Measurements from ENCODE around the gene BMP10.
A peak's percentile ranks its signal among the peaks of the same experiment; 100 is the strongest.

Gene BMP10

DNA sequence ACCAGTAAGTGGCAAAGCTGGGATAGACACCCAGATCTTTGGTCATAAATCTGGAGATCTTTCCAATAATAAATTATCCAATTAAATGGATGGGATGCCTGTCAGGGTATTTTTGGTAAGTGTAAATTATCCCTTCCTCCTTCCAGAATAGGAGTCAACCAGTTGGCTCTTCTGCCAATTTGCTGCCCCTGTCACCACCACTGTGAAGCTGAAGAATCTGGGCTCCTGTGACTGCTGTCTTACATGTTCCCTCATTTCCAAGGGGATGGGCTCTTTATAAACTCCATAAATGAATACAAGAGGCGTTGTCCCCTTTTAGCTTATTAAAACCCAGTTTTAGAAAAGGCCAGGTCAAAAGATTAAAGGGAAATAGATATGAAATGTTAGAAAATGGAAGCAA is 17.8 kb upstream of the BMP10 start:
- DNase-seq, result no peak

DNA sequence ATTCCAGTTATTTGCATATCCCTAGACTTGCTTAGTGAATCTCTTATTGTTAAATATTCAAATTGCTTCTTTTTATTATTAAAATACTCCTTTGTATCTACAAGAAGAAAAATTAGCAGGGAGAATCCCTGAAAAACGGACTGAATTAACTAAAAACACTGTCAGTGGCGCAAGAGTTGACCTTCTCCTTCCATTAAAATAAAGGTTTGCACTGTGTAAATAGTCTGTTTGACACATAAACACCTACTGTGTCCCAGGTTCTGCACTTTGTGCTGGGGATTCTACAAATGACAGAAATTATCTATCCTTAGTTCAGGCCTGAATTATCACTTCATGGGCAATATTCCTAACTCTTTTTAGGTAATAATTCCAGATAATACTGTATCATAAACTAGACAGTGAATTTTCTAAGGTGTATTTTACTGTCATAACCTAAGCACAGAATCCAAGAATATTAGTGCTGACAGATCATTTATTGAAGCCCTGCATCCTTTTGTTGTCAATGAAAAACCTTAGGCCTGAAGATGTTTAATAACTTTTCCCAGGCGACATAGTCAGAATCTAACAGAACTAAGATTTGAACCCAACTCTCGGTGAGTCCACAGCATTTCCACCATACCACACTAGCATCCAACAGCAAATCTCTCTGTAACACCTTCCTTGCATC is 17.0 kb upstream of the BMP10 start:
- DNase-seq, result no peak

DNA sequence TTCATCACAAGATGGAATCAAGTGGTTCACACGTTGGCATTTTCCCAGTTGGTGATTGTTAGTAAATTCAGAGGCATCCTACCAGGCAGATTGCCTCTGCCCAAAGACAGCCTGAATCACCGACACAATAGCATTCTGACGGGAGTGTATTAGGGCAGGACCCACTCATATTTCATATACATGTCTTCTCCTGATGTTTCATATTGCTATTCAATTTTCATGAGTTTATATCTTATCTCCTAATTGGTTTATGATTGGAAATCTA is 14.5 kb upstream of the BMP10 start:
- DNase-seq, result no peak

DNA sequence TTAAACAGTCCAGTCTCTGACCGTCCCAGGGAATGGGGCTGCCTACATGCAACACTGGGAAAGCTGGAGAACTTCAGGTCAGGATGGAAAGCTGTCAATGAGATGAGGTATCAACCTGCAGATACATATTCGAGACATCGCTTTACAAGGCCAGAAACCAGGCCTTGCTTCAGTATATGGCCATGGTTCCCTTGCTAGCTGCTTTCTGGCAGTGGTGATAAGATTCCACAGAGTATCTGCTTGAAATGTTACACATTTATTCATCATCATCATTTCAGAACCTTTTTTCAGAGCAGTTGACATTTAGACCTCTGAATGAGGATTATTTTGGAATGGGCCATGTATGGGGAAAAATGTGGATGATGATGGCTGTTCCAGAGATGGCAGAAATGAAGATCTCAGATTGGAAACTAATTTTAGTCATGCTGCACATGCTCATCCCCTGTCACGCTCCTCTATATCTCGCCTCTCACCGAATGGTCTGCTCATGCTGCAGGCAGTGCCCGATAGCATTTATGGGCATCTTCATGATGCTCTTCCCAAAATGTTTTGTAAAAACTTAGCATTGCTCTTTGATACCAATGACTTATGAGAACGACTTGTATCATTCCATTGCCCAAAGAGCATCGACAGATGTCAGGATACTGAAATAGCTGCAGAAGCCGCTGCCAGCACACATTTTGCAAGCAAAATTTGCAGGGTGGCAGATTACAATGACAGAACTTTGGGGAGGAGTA is 14.0 kb upstream of the BMP10 start:
- no peak for DNase-seq

DNA sequence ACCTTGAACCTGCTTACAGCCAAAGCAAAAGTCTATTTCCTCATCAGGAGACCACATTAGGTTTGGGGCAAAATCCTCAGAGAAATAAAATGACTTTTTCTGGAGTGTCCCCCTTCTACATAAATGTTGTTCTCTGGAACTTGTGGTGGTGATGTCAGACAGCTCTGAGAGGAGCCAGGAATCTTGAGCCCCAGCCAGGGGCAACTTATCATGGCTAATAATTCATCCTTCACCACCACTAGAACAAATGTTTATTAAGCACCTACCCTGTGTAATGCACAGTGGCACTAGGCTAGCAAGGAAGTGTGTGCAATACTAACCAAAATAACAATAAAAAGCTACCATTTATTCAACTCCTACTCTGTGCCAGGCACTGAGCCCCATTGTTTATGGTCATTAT is 9.0 kb upstream of the BMP10 start:
- DNase-seq, result no peak

DNA sequence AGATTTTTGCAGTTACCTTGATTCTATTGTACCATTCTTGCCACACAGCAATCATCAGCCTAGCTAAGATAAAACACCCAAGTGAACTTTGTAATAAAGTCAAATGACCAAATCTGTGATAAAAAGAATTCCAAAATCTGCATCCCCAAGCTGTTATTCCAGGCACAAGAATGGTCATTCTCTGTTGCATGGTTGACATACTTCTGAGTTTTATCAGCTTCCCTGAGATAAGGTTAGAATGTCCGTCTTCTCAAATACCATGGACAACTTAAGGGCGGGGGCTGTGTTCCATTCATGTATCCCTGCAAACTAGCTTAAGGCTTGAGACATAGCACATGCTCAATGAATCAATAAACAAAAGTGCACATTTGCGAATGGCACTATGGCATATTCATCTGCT is 8.1 kb upstream of the BMP10 start:
- no peak for DNase-seq

DNA sequence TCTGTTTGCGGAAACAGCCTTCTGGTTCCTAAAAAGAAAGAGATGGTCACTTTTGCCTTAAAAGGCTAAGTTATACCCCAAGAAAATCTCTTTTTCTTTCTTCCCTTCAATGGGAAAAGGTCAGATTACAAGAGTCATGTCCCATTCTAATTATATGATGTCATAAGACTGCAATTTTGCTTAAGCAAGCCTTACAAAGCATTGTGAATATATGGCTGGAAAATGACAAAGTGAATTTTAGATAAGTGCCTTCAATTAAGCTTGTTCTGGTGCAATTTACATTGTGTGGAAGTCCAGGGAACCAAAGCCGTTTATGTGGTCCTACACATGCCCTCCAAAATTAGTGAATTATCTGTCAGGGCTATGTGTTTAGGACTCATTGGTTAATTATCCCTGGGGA is 7.6 kb upstream of the BMP10 start:
- DNase-seq, result no peak

DNA sequence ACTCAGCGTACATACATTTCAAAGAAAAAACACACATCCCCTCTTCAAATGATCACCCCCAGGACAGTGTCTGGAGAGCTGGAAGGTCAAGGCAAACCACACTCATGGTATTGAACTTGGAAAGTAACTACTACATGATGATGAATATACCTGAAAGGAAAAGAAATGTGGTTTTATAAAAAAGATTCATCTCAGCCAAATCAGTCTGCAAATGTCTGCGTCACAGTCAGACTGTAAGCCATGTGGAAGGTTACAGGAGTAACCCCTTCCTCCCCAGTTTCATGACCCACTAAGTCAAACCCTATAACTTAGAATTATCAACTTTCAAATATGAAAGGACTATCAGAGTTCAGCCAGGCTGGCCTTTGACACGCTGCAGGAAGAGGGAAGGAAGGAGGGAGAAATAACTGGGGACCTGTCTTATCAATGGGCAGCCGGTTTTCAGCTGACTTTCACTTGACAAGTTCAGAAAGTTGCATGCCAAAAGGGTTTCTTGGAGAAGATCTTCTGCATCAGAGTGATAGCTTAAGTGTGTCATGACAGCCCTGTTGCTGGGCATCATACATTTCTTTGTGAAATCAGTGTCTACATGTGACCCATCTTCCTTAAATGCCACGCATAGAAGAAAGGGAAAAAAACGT is 7.0 kb upstream of the BMP10 start:
- DNase-seq, result no peak

DNA sequence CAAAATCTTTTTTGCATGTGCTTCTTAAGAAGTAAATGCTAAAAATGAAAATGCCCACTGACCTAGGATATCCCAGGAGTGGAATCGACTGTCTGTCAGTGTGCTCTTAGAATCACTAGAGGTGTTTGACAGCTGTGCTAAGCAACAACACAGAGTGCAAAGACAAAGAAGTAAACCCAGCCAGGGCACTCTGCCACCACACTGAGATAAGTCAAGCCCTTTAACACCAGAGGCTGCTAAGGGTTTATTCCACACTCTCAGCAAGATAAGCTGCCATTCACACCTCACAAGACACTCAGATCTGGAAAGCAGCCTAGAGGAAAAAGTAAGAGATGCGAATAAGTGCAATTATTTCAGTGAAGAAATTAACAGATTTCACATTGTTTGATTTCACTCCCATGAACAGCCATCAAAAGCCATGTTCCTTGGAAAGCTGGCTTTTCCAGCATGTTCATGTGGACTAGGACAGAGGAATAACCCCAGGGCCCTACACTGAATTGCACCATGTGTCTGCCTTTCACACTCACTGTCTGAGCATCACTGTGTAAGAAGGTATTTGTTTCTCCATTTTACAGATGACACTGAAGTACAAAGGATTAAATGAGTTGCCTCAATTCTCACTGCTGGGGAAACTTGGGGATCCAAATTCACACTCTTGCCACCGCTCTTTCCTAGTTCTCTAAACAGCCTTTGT is 6.0 kb upstream of the BMP10 start:
- DNase-seq, result no peak

DNA sequence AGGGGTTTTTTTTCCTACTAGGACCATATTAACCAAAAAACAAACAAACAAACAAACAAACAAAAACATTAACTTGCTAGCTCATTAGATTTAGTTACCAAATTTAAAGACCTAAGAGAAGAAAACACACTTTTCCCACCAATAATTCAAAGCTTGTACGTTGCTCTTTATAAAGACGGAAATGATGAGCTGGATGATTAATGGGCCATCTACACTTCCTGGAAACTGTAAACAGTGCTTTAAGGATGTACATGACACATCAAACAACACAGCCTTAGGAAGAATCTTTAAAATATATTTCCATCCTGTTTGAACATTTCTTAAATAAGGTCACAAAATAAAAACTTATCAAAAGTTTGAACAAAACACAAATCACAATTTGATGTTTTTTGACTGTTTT is 982 bp downstream of the BMP10 start:
- DNase-seq, result peak in 1 of 5 donors; percentile 9

DNA sequence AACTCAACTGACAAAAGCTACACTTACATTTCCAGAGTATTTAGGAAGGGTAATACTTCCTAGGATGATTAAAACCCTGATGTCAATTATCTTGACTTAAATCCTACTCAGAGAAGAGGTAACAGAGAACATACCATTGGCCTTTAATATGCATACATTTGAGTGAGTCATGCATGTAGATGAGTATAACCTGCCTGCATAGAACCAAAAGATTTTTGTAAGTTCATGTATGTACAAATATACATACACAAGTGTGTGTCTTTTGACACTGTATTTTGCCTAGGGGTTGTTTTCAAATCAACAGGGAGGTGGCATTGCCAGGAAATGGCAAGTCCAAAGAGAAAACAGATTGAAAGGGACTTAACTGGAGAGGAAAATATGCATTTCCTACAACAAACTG is 6.1 kb downstream of the BMP10 start:
- DNase-seq, result no peak

DNA sequence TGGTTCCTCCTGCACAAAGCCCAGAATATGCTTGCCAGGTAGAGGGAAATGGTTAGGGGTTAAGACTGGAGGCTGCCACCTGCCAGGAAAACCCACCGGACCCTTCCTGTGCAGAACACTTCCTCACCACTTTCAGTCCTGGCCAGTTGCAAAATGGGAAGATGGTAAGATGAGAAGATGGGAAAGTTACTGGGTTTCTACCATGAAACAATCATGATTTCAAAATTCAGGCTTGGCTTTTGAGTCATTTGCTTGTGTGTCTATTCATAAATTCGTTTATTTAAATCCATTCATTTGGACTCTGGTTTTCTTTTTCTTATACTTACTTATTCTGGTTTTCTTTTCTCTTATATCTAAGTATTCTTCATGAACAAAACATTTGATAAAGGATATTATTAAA is 7.2 kb downstream of the BMP10 start:
- no peak for DNase-seq

DNA sequence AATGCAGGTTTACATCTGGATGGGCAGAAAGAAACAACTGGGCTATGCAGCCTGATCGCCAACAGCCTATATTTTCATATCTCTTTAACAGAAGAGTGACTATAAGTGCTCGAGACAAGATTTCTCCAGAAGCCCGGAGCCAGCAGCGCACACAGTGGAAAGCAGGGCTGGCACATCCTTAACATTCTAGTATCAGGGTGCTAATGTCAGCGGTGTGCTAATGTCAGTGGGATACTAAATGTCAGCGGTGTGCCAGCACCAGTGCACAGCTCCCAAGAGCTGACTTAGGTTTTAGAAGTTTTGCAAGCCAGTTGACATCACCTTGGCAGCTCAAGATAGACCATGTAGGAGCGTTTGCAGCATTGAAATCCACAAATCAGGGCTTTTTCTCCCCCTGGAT is 8.3 kb downstream of the BMP10 start:
- DNase-seq, result no peak

DNA sequence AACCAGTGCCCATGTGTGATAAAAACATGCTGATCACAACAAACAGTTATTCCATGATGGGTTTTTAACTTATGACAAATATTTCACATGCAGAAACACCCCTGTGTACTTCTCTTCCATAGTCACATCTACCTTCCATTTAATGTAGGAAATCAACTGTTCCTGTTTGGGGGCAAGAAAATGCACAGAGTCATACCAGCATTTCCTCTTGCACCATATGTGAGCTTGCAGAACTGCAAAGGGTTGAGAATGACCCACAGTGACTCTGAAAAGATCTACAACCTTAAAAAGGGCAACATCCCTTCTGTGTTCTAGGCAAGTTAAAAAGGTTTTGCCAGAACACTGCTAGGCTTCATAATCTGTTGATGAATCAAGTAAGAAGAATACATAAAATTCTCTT is 9.9 kb downstream of the BMP10 start:
- peak in 1 of 5 donors; percentile 33 for DNase-seq

DNA sequence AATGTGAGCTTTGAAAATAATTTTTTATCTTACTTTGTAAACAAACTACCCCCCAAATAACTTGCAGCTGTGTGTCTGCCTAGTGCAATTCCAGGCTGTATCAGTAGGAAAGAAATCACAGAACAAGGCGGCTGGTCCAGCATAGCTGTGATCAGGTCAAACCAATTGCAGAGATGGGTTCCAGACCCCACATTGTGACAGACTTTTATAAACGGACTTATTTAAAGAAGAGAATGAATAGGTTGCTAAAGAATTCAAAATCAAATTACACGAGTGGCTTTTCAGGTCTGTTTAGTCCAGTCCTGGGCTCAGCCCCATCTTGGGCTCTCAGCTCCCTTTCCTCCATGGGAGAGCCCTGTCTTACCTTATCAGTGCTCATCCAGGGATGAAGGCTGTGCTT is 11.1 kb downstream of the BMP10 start:
- DNase-seq, result no peak

DNA sequence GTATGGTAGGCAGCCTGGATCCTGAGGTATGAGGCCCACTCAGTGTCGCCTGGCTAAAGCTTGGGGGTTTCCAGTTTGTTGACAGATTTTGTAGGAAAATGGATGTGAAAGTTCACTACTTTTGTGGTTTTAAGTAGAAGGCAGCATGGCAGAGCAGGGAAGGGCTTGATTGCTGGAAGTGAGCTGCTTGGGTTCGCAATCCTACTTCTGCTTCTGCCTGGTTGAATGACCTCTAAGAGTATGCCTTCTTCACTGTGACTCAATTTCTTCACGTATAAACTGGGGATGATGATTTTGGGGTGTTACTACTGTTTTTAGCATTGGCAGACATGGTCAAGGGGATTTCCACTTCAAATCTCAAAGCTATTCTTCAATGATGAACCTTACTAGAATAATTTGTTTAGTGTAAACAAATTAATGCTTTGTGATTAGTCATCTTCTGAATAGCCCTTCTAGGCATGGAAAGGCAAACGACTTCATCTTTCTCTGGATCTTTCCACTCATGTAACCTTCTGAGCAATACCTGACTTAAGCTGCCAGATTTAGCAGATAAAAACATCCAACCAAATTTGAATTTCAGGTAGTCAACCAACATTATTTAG is 13.2 kb downstream of the BMP10 start:
- DNase-seq, result peak in 1 of 5 donors; percentile 11

DNA sequence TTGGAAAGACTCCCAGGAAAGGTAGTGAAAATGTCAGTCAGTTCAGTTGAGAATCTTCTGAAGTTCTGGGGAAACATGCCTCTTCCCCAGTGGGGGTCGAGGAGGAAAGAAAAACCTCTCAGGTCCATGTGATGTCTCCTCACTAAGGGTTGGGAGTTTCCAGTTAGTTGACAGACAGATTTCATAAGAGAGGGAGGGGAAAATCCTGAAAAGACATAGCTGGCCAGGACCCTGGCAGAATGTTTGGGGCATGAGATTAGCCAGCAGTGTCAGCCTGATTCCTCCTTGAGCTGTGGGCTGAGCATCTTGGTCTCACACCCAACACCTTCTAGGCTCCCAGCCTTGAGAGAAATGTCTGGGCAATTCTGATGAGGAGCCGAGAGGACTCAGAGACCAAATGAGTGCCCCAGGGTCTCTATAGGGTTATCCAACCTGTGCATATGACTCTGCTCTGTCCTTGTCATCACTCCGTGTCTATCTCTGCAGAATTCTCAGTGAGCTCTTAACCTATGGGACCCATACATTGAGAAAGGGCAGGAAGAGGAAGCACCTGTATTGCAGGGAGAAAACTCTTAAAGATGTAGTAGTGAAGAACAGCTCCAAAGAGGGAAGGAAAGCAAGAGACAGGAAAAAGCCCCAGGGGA is 13.9 kb downstream of the BMP10 start:
- no peak for DNase-seq

DNA sequence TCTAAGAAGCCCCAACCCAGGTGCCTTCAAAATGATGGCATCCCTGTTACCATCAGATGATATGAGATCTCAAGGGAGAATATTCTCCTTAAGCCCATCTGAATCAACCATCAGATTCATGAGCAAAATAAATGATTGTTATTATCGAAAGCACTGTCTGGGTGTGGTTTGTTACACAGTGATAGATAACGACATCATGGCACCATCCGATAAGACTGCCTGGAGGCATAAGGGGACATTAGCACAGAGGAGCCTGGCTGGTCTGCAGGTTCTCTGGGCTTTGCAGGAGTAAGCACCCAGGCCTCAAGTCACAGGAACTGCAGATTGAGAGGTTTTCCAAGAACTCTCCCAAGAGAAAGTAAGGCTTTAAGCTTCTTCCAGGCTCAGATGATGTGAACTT is 15.6 kb downstream of the BMP10 start:
- DNase-seq, result no peak

DNA sequence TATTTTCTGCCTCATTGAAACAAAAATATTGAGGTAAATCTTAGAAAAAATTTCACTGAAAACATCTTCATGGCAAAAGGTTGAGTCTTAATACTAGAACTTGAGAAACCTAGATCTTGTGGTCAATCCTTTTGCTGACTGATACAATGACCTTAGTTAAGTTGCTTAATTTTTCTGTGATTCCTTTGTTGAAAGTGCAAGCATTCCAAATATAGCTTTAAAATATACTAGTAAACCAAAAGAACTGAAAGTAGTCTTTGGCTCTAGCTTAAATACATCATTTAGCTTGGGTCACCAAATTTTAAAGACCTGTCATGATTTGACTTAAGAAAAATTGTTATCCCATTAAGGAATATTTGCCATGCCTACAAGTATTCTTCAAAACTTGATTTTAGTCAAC is 16.7 kb downstream of the BMP10 start:
- DNase-seq, result no peak

DNA sequence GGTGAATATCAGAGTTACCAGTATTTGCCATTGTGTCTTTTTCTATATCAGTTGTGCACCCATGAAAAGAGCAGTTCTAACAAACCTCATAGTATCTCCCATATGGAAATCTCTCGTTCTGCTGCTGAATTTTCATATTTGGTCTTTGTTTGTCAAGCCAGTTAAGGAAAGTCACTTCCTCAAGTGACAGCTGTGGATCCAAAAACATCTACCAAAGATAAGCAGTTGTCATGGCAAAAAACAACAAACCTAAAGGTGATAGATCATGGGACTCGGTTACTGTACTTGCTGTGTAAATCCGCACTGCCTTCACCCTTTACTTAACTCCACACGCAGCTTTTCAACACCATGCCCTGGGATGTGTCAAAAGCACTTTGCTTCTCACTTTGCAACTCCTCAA is 17.3 kb downstream of the BMP10 start:
- no peak for DNase-seq

DNA sequence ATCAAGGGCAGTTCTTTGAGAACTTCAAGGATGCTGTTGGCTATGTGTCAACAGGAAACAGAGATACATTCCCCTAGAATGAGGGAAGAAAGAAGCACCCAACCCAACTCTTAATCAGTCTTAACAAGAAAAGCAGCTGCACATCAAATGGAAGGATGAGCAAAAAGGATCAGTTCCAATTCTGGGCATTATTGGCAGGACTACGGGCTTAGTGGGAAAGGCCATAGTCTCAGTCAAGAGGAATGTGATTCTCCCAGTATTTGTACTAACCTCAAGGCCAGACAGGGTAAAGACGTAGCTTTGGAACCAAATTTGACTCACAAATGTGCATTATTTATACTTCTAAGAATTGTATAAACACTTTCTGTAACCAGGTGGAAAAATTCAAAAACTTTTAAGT is 18.2 kb downstream of the BMP10 start:
- DNase-seq, result no peak

DNA sequence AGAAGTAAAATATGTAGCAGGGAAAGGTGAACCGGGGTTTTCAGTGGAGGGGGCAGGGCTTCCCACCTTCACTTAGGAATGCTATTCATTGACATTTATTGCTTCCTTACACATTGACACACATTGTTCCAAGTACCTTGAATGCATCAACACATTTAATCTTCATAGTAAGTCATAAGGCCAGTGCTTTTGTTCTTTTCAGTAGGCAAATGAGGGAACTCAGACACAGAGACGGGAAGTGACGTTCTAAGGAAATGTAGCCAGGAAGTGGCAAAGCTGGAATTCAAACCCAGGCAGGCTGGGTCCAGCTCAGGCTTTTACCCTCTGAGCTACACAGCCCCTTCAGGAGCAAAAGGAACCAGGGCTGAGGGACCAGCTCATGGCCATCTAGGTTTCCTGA is 20.7 kb downstream of the BMP10 start:
- no peak for DNase-seq

DNA sequence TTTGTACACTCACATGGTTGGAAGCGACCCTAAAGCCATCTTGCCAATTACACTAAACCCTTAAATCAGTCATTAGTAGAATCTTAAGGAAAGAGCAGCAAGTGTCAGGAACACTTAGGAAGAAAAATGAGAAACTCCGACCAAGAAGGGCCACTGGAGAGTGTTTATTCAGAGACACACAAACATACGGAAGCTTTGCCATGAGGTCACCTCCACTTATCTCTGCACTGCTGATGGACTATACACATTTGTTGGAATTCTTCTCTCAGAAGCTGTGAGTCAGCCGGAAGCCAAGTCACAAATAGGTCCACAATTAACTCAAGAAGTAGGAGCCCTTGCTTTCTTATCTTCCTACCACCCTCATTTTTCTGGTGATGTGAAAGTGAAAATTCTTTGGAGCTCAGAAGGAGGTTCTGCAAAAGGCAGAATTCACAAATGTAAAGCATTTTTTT is 21.6 kb downstream of the BMP10 start:
- no peak for DNase-seq
